ENCODE data around the gene BMPR1B. TPM values are rescaled to one million over a fixed set of nuclear protein-coding genes. Genes with fewer than 3 reads are reported as not detected.
A peak's percentile ranks its signal among the peaks of the same experiment; 100 is the strongest.

BMPR1B gene
- total and polyA plus RNA-seq, 12 donors = 0.04 to 7.8 (median 2.5) TPM

DNA sequence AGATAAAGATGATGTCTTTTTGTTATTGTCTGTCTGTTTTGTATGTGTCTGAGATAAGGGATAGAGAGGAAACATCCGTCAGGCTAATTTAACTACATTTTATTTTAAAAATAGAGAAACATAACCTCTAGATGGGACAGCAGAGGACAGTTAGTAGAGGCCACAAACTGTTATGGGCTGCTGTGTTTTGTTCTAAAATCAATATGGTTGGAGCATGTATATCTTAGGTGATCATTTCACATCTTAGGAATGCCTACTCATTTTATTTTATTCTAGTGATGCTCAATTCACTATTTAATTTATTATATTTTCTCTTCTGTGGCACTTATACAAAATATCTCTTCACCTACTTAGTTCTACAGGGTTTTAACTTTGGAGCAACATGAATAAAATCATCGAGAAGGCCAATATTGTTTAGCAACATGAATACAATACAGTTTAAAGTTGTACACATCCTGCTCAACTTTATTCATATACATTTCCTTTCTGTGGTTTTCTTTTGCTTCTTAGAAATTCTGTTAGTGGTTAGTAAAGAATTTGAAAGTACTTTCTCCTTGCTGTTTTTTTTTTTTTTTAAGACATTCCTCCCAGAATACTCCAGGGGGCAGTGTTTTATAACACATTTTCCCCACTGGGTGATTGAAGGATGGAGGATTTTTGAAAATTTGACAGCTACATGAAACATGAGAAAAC is 398.1 kb downstream of the BMPR1B start:
- Histone ChIP-seq H3K4me1 (peaks cover 0 to 4% (median 0%) of the 10 kb centered on the region in 9 donors), H3K9me3 (no peaks in the 10 kb centered on the region), H3K36me3 (no peaks in the 10 kb centered on the region), H3K27me3 (no peaks in the 10 kb centered on the region), H3K4me3 (no peak overlapping the region), H3K27ac (no peak overlapping the region)
- WGBS, 2 donors = 81 to 82% methylated on average over 2 of the region's 2 CpGs
- ATAC-seq (no peak), DNase-seq (no peak)
- peak in 8 of 9 donors; percentile 35 to 69 (median 61) for TF ChIP-seq CTCF (IDR thresholded peaks at IDR 0.05)
- intact Hi-C loops (cut with DNase I) = no loop called here

DNA sequence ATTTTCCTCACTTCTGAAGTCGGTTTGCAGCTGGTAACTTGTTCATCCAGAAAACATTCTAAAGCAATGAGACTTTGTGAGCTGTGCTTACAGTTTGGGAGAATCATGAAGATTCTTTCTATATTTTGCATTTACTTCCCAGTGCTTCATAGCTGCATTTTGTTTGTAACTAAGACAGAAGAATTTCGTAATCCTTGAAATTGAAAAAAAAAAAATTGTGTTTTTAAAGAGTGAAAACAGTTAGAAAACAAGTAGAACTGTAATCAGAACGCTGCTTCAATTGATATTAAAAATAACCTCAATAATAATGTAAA is 398.7 kb downstream of the BMPR1B start:
- no peak for ATAC-seq
- 37% methylated on average over 3 of the region's 3 CpGs for WGBS, 2 donors

GRCh38 chr4:95157596-95157995 is 399.8 kb downstream of the BMPR1B start:
- Histone ChIP-seq H3K36me3 (no peaks in the 10 kb centered on the region), H3K27ac (no peak overlapping the region), H3K4me1 (peaks cover 0 to 4% (median 0%) of the 10 kb centered on the region in 9 donors), H3K4me3 (no peak overlapping the region), H3K27me3 (no peaks in the 10 kb centered on the region), H3K9me3 (no peaks in the 10 kb centered on the region)
- no peak for TF ChIP-seq CTCF (IDR thresholded peaks at IDR 0.05)
- intact Hi-C loops (cut with DNase I) = no loop called here
- no peak for ATAC-seq
- DNase-seq = no peak

More for the DNA sequence above, 398.7 kb downstream of the BMPR1B start:
- no peaks in the 10 kb centered on the region for H3K27me3 ChIP-seq
- H3K36me3 ChIP-seq = no peaks in the 10 kb centered on the region
- H3K4me3 ChIP-seq = no peak overlapping the region
- no peak overlapping the region for H3K27ac ChIP-seq
- DNase-seq = no peak
- no peaks in the 10 kb centered on the region for H3K9me3 ChIP-seq
- intact Hi-C loops (cut with DNase I) = no loop called here
- peaks cover 0 to 4% (median 0%) of the 10 kb centered on the region in 9 donors for H3K4me1 ChIP-seq
- no peak for TF ChIP-seq CTCF (IDR thresholded peaks at IDR 0.05)

DNA sequence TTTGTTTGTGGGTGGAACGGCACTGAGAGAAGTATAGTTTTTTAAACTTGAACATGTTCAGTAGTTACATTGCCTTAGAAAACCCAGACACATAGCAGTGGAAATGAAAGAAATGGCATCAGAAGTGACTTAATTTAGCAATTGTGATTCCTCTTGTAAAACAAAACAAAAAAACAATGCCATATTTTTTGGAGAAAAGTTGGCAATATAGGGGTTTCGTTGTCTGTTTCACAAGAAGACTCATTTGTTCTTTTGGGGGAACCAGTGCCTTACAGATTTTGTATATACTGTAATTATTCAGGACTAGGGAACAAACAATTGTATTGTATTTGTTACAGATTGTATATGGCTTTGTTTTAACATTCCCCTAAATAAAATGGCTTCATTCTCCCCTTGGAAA is 400.3 kb downstream of the BMPR1B start:
- DNase-seq (no peak), ATAC-seq (no peak)
- 88 to 93% methylated on average over 2 of the region's 2 CpGs for WGBS, 2 donors
- Histone ChIP-seq H3K4me3 (no peak overlapping the region), H3K27me3 (no peaks in the 10 kb centered on the region), H3K9me3 (no peaks in the 10 kb centered on the region), H3K4me1 (peaks cover 0 to 4% (median 0%) of the 10 kb centered on the region in 9 donors), H3K27ac (no peak overlapping the region), H3K36me3 (no peaks in the 10 kb centered on the region)
- no peak for TF ChIP-seq CTCF (IDR thresholded peaks at IDR 0.05)
- intact Hi-C loops (cut with DNase I) = no loop called here
